Putamen (tissue), 1 donor: ENCODE results near the gene POLR1F.

ENCODE experiments used
- DNase-seq: peaks from one replicate; pipeline ENCODE4 v3.0.0-alpha.2; 2016; ENCODE audit warnings: low spot score

POLR1F gene

GRCh38 chr7:19674266-19674960, 34.4 kb downstream of the POLR1F start:
- no peak for DNase-seq

- no peak for DNase-seq
Measured at GRCh38 chr7:19670806-19671205, 38.0 kb downstream of the POLR1F start.

GRCh38 chr7:19665399-19666008, 43.3 kb downstream of the POLR1F start:
- DNase-seq, result peak; percentile 3

- no peak for DNase-seq
Measured at GRCh38 chr7:19663816-19664462, 44.9 kb downstream of the POLR1F start.

- DNase-seq, result no peak
Measured at GRCh38 chr7:19648791-19649190, 60.0 kb downstream of the POLR1F start.
